Parathyroid adenoma (tissue), 2 donors: ENCODE measurements around the gene ZNF200.

Experiments used
- H2AFZ ChIP-seq: fragments of 300-600 bp; sonication (generic); one replicate; pipeline ENCODE4 v1.7.0; 2017; ENCODE audit warnings: antibody characterized with exemption, mild to moderate bottlenecking
- H3K27ac ChIP-seq: fragments of 300-600 bp; sonication (generic); one replicate; pipeline ENCODE4 v1.7.0; 2017
- H3K27me3 ChIP-seq: fragments of 300-600 bp; sonication (generic); one replicate; pipeline ENCODE4 v1.7.0; 2017; ENCODE audit warnings: low read length; ENCODE audit not compliant: control insufficient read depth, insufficient read depth
- H3K36me3 ChIP-seq: fragments of 300-600 bp; sonication (generic); one replicate; pipeline ENCODE4 v1.7.0; 2017; ENCODE audit warnings: low read length; ENCODE audit not compliant: control insufficient read depth, insufficient read depth
- H3K4me1 ChIP-seq: fragments of 300-600 bp; sonication (generic); one replicate; pipeline ENCODE4 v1.7.0; 2017; ENCODE audit warnings: control low read depth
- H3K4me2 ChIP-seq: fragments of 300-600 bp; sonication (generic); one replicate; pipeline ENCODE4 v1.7.0; 2017; ENCODE audit warnings: low read length
- H3K4me3 ChIP-seq: fragments of 300-600 bp; sonication (generic); one replicate; pipeline ENCODE4 v1.7.0; 2017; ENCODE audit warnings: low read depth, low read length
- H3K79me2 ChIP-seq: fragments of 300-600 bp; sonication (generic); one replicate; pipeline ENCODE4 v1.7.0; 2017; ENCODE audit warnings: control low read depth
- H3K9ac ChIP-seq: fragments of 300-600 bp; sonication (generic); one replicate; pipeline ENCODE4 v1.7.0; 2017; ENCODE audit warnings: mild to moderate bottlenecking
- H3K9me3 ChIP-seq: fragments of 300-600 bp; sonication (generic); one replicate; pipeline ENCODE4 v1.7.0; 2017; ENCODE audit warnings: low read length; ENCODE audit not compliant: control insufficient read depth
- CTCF ChIP-seq: fragments of 300-600 bp; sonication (generic); IDR thresholded peaks from one replicate; pipeline ENCODE4 v1.7.0; 2017; ENCODE audit warnings: antibody characterized with exemption, mild to moderate bottlenecking
- donor health status: primary hyperparathyroidism.

Gene ZNF200

GRCh38 chr16:3268294-3268693, 33.3 kb upstream of the ZNF200 start:
- Histone ChIP-seq H3K4me1 (no peaks in the 10 kb centered on the region), H3K9me3 (no peaks in the 10 kb centered on the region), H3K36me3 (no peaks in the 10 kb centered on the region), H3K79me2 (peaks cover 4% of the 10 kb centered on the region), H3K4me3 (no peak overlapping the region), H2AFZ (no peak overlapping the region), H3K4me2 (no peak overlapping the region), H3K27me3 (no peaks in the 10 kb centered on the region), H3K9ac (no peak overlapping the region), H3K27ac (no peak overlapping the region)
- no peak for TF ChIP-seq CTCF

DNA sequence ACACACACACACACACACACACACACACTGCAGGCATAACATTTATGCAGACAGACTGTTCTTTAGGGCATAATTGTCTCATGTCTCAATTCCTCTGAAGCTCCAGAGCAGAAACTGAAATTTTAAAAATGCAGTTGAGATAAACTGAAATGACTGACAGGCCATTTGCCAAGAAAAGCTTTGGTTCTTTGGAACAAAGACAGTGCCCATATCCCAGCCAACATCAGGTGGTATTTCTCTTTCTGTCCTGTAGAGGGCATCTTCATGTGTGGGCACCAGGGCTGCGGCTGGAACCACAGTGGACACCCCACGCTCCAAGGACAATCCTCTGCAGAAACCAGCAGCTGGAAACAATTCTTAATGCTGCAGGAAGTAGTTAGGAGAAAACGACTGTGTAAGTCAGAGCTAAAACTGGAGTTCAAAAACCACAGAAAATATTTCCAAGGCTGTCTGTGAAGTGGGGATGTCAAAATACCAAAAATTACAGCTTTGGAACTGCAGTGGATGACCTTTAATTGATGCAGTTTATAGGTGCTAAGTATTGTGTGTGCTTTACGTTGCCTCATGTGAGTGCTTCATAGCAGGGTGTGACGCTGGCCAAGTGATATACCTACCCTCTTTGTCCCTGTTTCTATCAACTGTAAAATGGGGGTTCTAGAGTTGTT, 32.0 kb upstream of the ZNF200 start:
- no peak overlapping the region for H3K4me3 ChIP-seq
- H3K9me3 ChIP-seq = no peaks in the 10 kb centered on the region
- TF ChIP-seq CTCF = peak; percentile 64
- H2AFZ ChIP-seq = peak overlapping the region; percentile 55
- no peaks in the 10 kb centered on the region for H3K27me3 ChIP-seq
- H3K4me2 ChIP-seq = no peak overlapping the region
- H3K36me3 ChIP-seq = no peaks in the 10 kb centered on the region
- H3K9ac ChIP-seq = no peak overlapping the region
- H3K79me2 ChIP-seq = peaks cover 4% of the 10 kb centered on the region
- no peaks in the 10 kb centered on the region for H3K4me1 ChIP-seq
- no peak overlapping the region for H3K27ac ChIP-seq

GRCh38 chr16:3264137-3265036, 29.4 kb upstream of the ZNF200 start:
- peak overlapping the region; percentile 98 for H3K4me2 ChIP-seq
- no peaks in the 10 kb centered on the region for H3K36me3 ChIP-seq
- peak overlapping the region; percentile 65 for H3K9ac ChIP-seq
- peak overlapping the region; percentile 94 for H3K4me3 ChIP-seq
- peak overlapping the region; percentile 81 for H2AFZ ChIP-seq
- H3K79me2 ChIP-seq = peaks cover 4% of the 10 kb centered on the region
- H3K9me3 ChIP-seq = no peaks in the 10 kb centered on the region
- H3K4me1 ChIP-seq = no peaks in the 10 kb centered on the region
- H3K27ac ChIP-seq = peak overlapping the region; percentile 96
- peak; percentile 29 for TF ChIP-seq CTCF
- no peaks in the 10 kb centered on the region for H3K27me3 ChIP-seq

- Histone ChIP-seq H3K9ac (no peak overlapping the region), H3K36me3 (no peaks in the 10 kb centered on the region), H3K4me3 (no peak overlapping the region), H3K4me1 (no peaks in the 10 kb centered on the region), H3K27ac (peak overlapping the region; percentile 96), H3K4me2 (no peak overlapping the region), H2AFZ (peak overlapping the region; percentile 45), H3K9me3 (no peaks in the 10 kb centered on the region), H3K27me3 (no peaks in the 10 kb centered on the region), H3K79me2 (peaks cover 4% of the 10 kb centered on the region)
- TF ChIP-seq CTCF = no peak
Observed at GRCh38 chr16:3262517-3262916, 27.6 kb upstream of the ZNF200 start.
